Uterus (tissue), 2 donors: ENCODE data around the gene ARMH3.

ENCODE experiments used
- POLR2A ChIP-seq, 2 donors: fragments of 450-650 bp; IDR thresholded peaks; one replicate each; pipeline ENCODE4 v1.6.1; 2016; ENCODE audit warnings: antibody characterized with exemption in 2 of 2, mild to moderate bottlenecking in 1 of 2, moderate library complexity in 1 of 2
- TF ChIP-seq, protein P1 (sequence below), 4 experiments: fragments of 200-600 bp in 2 of 4; fragments of 450-650 bp in 2 of 4; sonication (generic) in 2 of 4; IDR thresholded peaks; one replicate each; pipeline ENCODE4 v1.5.1; 2016 to 2019; ENCODE audit warnings: antibody characterized with exemption in 4 of 4, mild to moderate bottlenecking in 2 of 4, moderate library complexity in 1 of 4

- TF ChIP-seq, protein P1, sequence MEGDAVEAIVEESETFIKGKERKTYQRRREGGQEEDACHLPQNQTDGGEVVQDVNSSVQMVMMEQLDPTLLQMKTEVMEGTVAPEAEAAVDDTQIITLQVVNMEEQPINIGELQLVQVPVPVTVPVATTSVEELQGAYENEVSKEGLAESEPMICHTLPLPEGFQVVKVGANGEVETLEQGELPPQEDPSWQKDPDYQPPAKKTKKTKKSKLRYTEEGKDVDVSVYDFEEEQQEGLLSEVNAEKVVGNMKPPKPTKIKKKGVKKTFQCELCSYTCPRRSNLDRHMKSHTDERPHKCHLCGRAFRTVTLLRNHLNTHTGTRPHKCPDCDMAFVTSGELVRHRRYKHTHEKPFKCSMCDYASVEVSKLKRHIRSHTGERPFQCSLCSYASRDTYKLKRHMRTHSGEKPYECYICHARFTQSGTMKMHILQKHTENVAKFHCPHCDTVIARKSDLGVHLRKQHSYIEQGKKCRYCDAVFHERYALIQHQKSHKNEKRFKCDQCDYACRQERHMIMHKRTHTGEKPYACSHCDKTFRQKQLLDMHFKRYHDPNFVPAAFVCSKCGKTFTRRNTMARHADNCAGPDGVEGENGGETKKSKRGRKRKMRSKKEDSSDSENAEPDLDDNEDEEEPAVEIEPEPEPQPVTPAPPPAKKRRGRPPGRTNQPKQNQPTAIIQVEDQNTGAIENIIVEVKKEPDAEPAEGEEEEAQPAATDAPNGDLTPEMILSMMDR (IDR thresholded peaks at IDR 0.05): no peak
- no peak for TF ChIP-seq POLR2A (IDR thresholded peaks at IDR 0.05)
These were observed 176.3 kb downstream of the ARMH3 start for GRCh38 chr10:101879456-101880231.
